T-helper 1 cell treated with Interleukin-12 subunit alpha and Interleukin-12 subunit beta and Interleukin-4 antibody, amounts not matched to agents 30 μg/mL and 1 μg/mL, for 36 hours (primary cell): Measurements from ENCODE around the gene MARCHF6.
"Not testable (repeated sequence)": the region's sequence is repeated elsewhere in the genome, so short reads cannot be mapped to it uniquely, and the experiment has no call there.

Experiments used
- H3K27ac Mint-ChIP-seq: one replicate; pipeline ENCODE4 v1.8.0; 2021; ENCODE audit warnings: mild to moderate bottlenecking, mixed read lengths
- H3K27me3 Mint-ChIP-seq: one replicate; pipeline ENCODE4 v1.8.0; 2021; ENCODE audit warnings: low read depth, mixed read lengths
- H3K36me3 Mint-ChIP-seq: one replicate; pipeline ENCODE4 v1.8.0; 2021; ENCODE audit warnings: low read depth, mixed read lengths
- H3K4me1 Mint-ChIP-seq: one replicate; pipeline ENCODE4 v1.8.0; 2021; ENCODE audit warnings: low read depth, mixed read lengths
- H3K4me3 Mint-ChIP-seq: one replicate; pipeline ENCODE4 v1.8.0; 2021; ENCODE audit warnings: mild to moderate bottlenecking, moderate library complexity, mixed read lengths
- H3K9me3 Mint-ChIP-seq: one replicate; pipeline ENCODE4 v1.8.0; 2021; ENCODE audit warnings: mixed read lengths

MARCHF6 gene

GRCh38 chr5:10352430-10353240, 860 bp upstream of the MARCHF6 start:
- Mint-ChIP-seq H3K4me3 (peak overlapping the region; percentile 87), H3K9me3 (no peaks in the 10 kb centered on the region), H3K36me3 (no peaks in the 10 kb centered on the region), H3K27me3 (no peaks in the 10 kb centered on the region), H3K4me1 (peaks cover 24% of the 10 kb centered on the region), H3K27ac (peak overlapping the region; percentile 91)

GRCh38 chr5:10354048-10354872, 765 bp downstream of the MARCHF6 start:
- no peaks in the 10 kb centered on the region for H3K27me3 Mint-ChIP-seq
- peak overlapping the region; percentile 98 for H3K4me3 Mint-ChIP-seq
- no peaks in the 10 kb centered on the region for H3K36me3 Mint-ChIP-seq
- H3K9me3 Mint-ChIP-seq, result no peaks in the 10 kb centered on the region
- peaks cover 30% of the 10 kb centered on the region for H3K4me1 Mint-ChIP-seq
- peak overlapping the region; percentile 99 for H3K27ac Mint-ChIP-seq

GRCh38 chr5:10355071-10355889, 1.8 kb downstream of the MARCHF6 start:
- Mint-ChIP-seq H3K4me3 (peak overlapping the region; percentile 98), H3K9me3 (no peaks in the 10 kb centered on the region), H3K27ac (peak overlapping the region; percentile 99), H3K27me3 (no peaks in the 10 kb centered on the region), H3K36me3 (no peaks in the 10 kb centered on the region), H3K4me1 (peaks cover 30% of the 10 kb centered on the region)

GRCh38 chr5:10358999-10359398, 5.5 kb downstream of the MARCHF6 start:
- Mint-ChIP-seq H3K27ac (no peak overlapping the region), H3K36me3 (peaks cover 2% of the 10 kb centered on the region), H3K27me3 (no peaks in the 10 kb centered on the region), H3K9me3 (no peaks in the 10 kb centered on the region), H3K4me3 (no peak overlapping the region), H3K4me1 (peaks cover 28% of the 10 kb centered on the region)

GRCh38 chr5:10360686-10361085, 7.2 kb downstream of the MARCHF6 start:
- H3K27me3 Mint-ChIP-seq, result no peaks in the 10 kb centered on the region
- H3K4me3 Mint-ChIP-seq, result no peak overlapping the region
- H3K9me3 Mint-ChIP-seq, result no peaks in the 10 kb centered on the region
- H3K36me3 Mint-ChIP-seq, result peaks cover 2% of the 10 kb centered on the region
- H3K4me1 Mint-ChIP-seq, result peaks cover 19% of the 10 kb centered on the region
- H3K27ac Mint-ChIP-seq, result no peak overlapping the region

GRCh38 chr5:10363519-10364185, 10.2 kb downstream of the MARCHF6 start:
- Mint-ChIP-seq H3K27ac (no peak overlapping the region), H3K9me3 (no peaks in the 10 kb centered on the region), H3K27me3 (no peaks in the 10 kb centered on the region), H3K4me1 (peaks cover 20% of the 10 kb centered on the region), H3K4me3 (no peak overlapping the region), H3K36me3 (peaks cover 8% of the 10 kb centered on the region)

GRCh38 chr5:10364186-10364689, 10.7 kb downstream of the MARCHF6 start:
- Mint-ChIP-seq H3K27ac (no peak overlapping the region), H3K4me3 (no peak overlapping the region), H3K36me3 (peaks cover 8% of the 10 kb centered on the region), H3K9me3 (no peaks in the 10 kb centered on the region), H3K4me1 (peaks cover 23% of the 10 kb centered on the region), H3K27me3 (no peaks in the 10 kb centered on the region)

GRCh38 chr5:10365782-10366181, 12.3 kb downstream of the MARCHF6 start:
- Mint-ChIP-seq H3K4me3 (no peak overlapping the region), H3K27ac (no peak overlapping the region), H3K36me3 (peaks cover 8% of the 10 kb centered on the region), H3K9me3 (no peaks in the 10 kb centered on the region), H3K27me3 (no peaks in the 10 kb centered on the region), H3K4me1 (peaks cover 21% of the 10 kb centered on the region)

- Mint-ChIP-seq H3K27me3 (no peaks in the 10 kb centered on the region), H3K9me3 (no peaks in the 10 kb centered on the region), H3K27ac (no peak overlapping the region), H3K4me3 (no peak overlapping the region), H3K36me3 (peaks cover 8% of the 10 kb centered on the region), H3K4me1 (peaks cover 26% of the 10 kb centered on the region)
Observed at GRCh38 chr5:10366310-10367272, 13.1 kb downstream of the MARCHF6 start.

- Mint-ChIP-seq H3K9me3 (no peaks in the 10 kb centered on the region), H3K4me1 (peaks cover 23% of the 10 kb centered on the region), H3K27ac (no peak overlapping the region), H3K27me3 (no peaks in the 10 kb centered on the region), H3K4me3 (no peak overlapping the region), H3K36me3 (peaks cover 6% of the 10 kb centered on the region)
Observed at GRCh38 chr5:10367579-10367978, 14.1 kb downstream of the MARCHF6 start.

- Mint-ChIP-seq H3K4me1 (peaks cover 34% of the 10 kb centered on the region), H3K36me3 (peaks cover 10% of the 10 kb centered on the region), H3K27ac (no peak overlapping the region), H3K27me3 (no peaks in the 10 kb centered on the region), H3K4me3 (no peak overlapping the region), H3K9me3 (no peaks in the 10 kb centered on the region)
Observed at GRCh38 chr5:10370931-10371330, 17.4 kb downstream of the MARCHF6 start.

- Mint-ChIP-seq H3K36me3 (peaks cover 13% of the 10 kb centered on the region), H3K4me1 (peaks cover 36% of the 10 kb centered on the region)
- H3K27ac Mint-ChIP-seq, H3K4me3 Mint-ChIP-seq, H3K9me3 Mint-ChIP-seq, H3K27me3 Mint-ChIP-seq: not testable (repeated sequence)
Observed at GRCh38 chr5:10371369-10371768, 17.9 kb downstream of the MARCHF6 start.
